Testis (tissue), 2 donors: Measurements from ENCODE around the gene APOBEC3A.

Experiments used
- POLR2A ChIP-seq: fragments of 450-650 bp; IDR thresholded peaks from one replicate; pipeline ENCODE4 v1.6.1; 2017; ENCODE audit warnings: antibody characterized with exemption, mild to moderate bottlenecking, moderate library complexity
- TF ChIP-seq, protein P1 (sequence below), 3 experiments: fragments of 450-650 bp in 2 of 3; fragments of 200-600 bp in 1 of 3; sonication (generic) in 1 of 3; IDR thresholded peaks; one replicate each; pipeline ENCODE4 v1.5.1; 2016 to 2019; ENCODE audit warnings: antibody characterized with exemption in 3 of 3, mild to moderate bottlenecking in 2 of 3, moderate library complexity in 1 of 3

DNA sequence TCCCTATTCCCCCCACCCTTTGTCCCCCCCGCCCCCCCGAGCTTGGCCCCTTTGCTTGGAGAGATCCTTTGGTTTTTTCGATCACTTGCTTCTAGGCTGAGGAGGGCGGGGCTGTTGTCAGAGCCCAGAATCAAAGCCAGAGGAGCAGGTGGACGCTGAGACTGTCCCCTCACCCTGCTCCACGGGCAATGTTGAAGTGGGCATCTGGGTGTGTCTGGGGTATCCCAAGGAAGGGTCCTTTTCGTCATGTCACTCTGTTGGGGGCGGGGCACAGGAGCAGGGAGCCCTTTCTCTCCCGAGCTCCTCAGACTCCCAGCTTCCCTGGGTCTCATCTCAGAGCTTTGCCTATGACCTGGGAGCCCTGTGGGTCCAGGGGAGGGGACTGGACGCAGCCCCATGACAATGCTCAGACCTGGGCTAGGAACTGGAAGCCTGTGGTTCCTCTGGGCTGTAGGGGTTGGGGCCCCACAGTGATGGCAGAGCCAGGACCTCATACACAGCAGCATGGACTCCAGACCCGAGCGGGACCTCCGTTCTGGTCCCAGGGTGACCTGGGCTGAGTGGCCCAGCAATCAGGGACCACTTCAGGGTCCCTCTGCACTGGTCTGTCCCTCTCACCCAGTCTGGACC, 2.9 kb upstream of the APOBEC3A start:
- TF ChIP-seq, protein P1, sequence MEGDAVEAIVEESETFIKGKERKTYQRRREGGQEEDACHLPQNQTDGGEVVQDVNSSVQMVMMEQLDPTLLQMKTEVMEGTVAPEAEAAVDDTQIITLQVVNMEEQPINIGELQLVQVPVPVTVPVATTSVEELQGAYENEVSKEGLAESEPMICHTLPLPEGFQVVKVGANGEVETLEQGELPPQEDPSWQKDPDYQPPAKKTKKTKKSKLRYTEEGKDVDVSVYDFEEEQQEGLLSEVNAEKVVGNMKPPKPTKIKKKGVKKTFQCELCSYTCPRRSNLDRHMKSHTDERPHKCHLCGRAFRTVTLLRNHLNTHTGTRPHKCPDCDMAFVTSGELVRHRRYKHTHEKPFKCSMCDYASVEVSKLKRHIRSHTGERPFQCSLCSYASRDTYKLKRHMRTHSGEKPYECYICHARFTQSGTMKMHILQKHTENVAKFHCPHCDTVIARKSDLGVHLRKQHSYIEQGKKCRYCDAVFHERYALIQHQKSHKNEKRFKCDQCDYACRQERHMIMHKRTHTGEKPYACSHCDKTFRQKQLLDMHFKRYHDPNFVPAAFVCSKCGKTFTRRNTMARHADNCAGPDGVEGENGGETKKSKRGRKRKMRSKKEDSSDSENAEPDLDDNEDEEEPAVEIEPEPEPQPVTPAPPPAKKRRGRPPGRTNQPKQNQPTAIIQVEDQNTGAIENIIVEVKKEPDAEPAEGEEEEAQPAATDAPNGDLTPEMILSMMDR (IDR thresholded peaks at IDR 0.05) = no peak
- TF ChIP-seq POLR2A = no peak
